Transverse colon (tissue), 4 donors: ENCODE data around the gene TRAPPC10. TPM values are rescaled to one million over a fixed set of nuclear protein-coding genes. Genes with fewer than 3 reads are reported as not detected.
"Not testable (repeated sequence)": the region's sequence is repeated elsewhere in the genome, so short reads cannot be mapped to it uniquely, and the experiment has no call there.

ENCODE experiments used
- DNase-seq: peaks from one replicate; pipeline ENCODE4 v3.0.0-alpha.2; 2019
- H3K27ac ChIP-seq, 4 donors: fragments of 200-600 bp; sonication (generic); 2 replicates each; pipeline ENCODE4 v1.5.1; 2016 to 2018; ENCODE audit warnings: inconsistent platforms in 4 of 4
- H3K27me3 ChIP-seq: fragments of 200-600 bp; sonication (generic); 2 replicates; pipeline ENCODE4 v1.5.1; 2017; ENCODE audit warnings: inconsistent platforms
- H3K36me3 ChIP-seq, 4 donors: fragments of 200-600 bp; sonication (generic); 2 replicates each; pipeline ENCODE4 v1.5.1; 2017 to 2019; ENCODE audit warnings: inconsistent platforms in 4 of 4
- H3K4me1 ChIP-seq, 4 donors: fragments of 200-600 bp; sonication (generic); 2 replicates each; pipeline ENCODE4 v1.5.1; 2017 to 2020; ENCODE audit warnings: inconsistent platforms in 4 of 4
- H3K4me3 ChIP-seq, 4 donors: fragments of 200-600 bp; sonication (generic); 1 replicate in 1 of 4; 2 replicates in 3 of 4; pipeline versions ENCODE4 v1.5.1 to v1.6.1; 2017 to 2019; ENCODE audit warnings: inconsistent platforms in 4 of 4
- H3K9me3 ChIP-seq, 2 donors: fragments of 200-600 bp; sonication (generic); 2 replicates each; pipeline ENCODE4 v1.5.1; 2017 to 2019; ENCODE audit warnings: inconsistent platforms in 2 of 2
- WGBS, 2 donors: methylation state at CpG; one replicate each; pipeline ENCODE4 v1.1.5; 2018; ENCODE audit warnings: low coverage in 1 of 2; 5-methylcytosine and 5-hydroxymethylcytosine counted together
- in situ Hi-C, 4 donors: fragments of 200-750 bp; cut with MboI; loops; one replicate each; pipeline versions ENCODE4 v1.15.0 to v1.15.1; 2017; ENCODE audit warnings: low sequenced_read_pairs in 3 of 4, low pct_ligation_motif_present in 1 of 4, low pct_unique_long_range_greater_than_20kb in 1 of 4
- intact Hi-C: fragments of 100-400 bp; cut with DNase I; formaldehyde crosslinking; loops from one replicate; pipeline ENCODE4 v1.15.1; 2023; ENCODE audit warnings: low total_unique reads
- small RNA-seq, 4 donors: library from RNA; depleted of rRNA; stranded (forward); fragments of <200 nt; gene quantifications; one replicate each; pipeline ENCODE3, GENCODE V24; 2016
- total RNA-seq, 4 donors: library from RNA; depleted of rRNA; stranded (reverse); fragments of >200 nt; gene quantifications; one replicate each; pipeline ENCODE4 v1.1.0, GENCODE V29; 2016

Gene TRAPPC10
- total RNA-seq, 4 donors from 2014 or later, result 71.0 to 81.5 (median 79.8) TPM

- H3K4me1 ChIP-seq, H3K9me3 ChIP-seq, H3K4me3 ChIP-seq, intact Hi-C loops, H3K36me3 ChIP-seq, DNase-seq, H3K27me3 ChIP-seq, in situ Hi-C loops, H3K27ac ChIP-seq: not testable (repeated sequence)
- no CpG with 5 or more reads among the region's 10 CpGs for WGBS, 2 donors
Observed at GRCh38 chr21:44150255-44150654, 138.1 kb downstream of the TRAPPC10 start.

- H3K9me3 ChIP-seq, H3K4me3 ChIP-seq, in situ Hi-C loops, intact Hi-C loops, DNase-seq, H3K27ac ChIP-seq, H3K27me3 ChIP-seq, H3K36me3 ChIP-seq, H3K4me1 ChIP-seq: not testable (repeated sequence)
- WGBS, 2 donors, result no CpG with 5 or more reads among the region's 21 CpGs
Observed at GRCh38 chr21:44153214-44153888, 141.2 kb downstream of the TRAPPC10 start.

- H3K27ac ChIP-seq, intact Hi-C loops, H3K4me3 ChIP-seq, H3K27me3 ChIP-seq, H3K4me1 ChIP-seq, H3K9me3 ChIP-seq, in situ Hi-C loops, H3K36me3 ChIP-seq: not testable (repeated sequence)
- DNase-seq, result peak; percentile 14
- WGBS, 2 donors, result no CpG with 5 or more reads among the region's 17 CpGs
Observed at GRCh38 chr21:44153889-44154228, 141.8 kb downstream of the TRAPPC10 start.

- WGBS, 2 donors, result no CpG with 5 or more reads among the region's 20 CpGs
- intact Hi-C loops, H3K4me1 ChIP-seq, H3K4me3 ChIP-seq, H3K27me3 ChIP-seq, in situ Hi-C loops, H3K9me3 ChIP-seq, H3K27ac ChIP-seq, DNase-seq, H3K36me3 ChIP-seq: not testable (repeated sequence)
Observed at GRCh38 chr21:44154816-44155230, 142.7 kb downstream of the TRAPPC10 start.

- in situ Hi-C loops, H3K4me1 ChIP-seq, H3K36me3 ChIP-seq, H3K4me3 ChIP-seq, H3K9me3 ChIP-seq, DNase-seq, H3K27ac ChIP-seq, H3K27me3 ChIP-seq, intact Hi-C loops: not testable (repeated sequence)
- WGBS, 2 donors, result no CpG with 5 or more reads among the region's 38 CpGs
Observed at GRCh38 chr21:44155231-44155993, 143.3 kb downstream of the TRAPPC10 start.

GRCh38 chr21:44155994-44156380 is 143.9 kb downstream of the TRAPPC10 start:
- DNase-seq, H3K4me1 ChIP-seq, H3K4me3 ChIP-seq, H3K36me3 ChIP-seq, in situ Hi-C loops, H3K27me3 ChIP-seq, H3K9me3 ChIP-seq, intact Hi-C loops, H3K27ac ChIP-seq: not testable (repeated sequence)
- WGBS, 2 donors, result no CpG with 5 or more reads among the region's 8 CpGs

Small RNAs within 50 kb of the gene (small RNA-seq; reads per million reads assigned to genes)
- gene RNU6-1150P, result 0 reads per million in 4 donors

Other genes starting within 250 kb of the TRAPPC10 start
- 10 to 100 TPM; 16.1 to 61.7 (median 19.6) TPM for gene CSTB, start 236.0 kb upstream of the TRAPPC10 start, total RNA-seq
- gene RRP1, start 222.7 kb upstream of the TRAPPC10 start, total RNA-seq, result 10 to 100 TPM in 2 of 4 donors, 1 to 10 TPM in 2; 5.2 to 26.1 (median 11.1) TPM
- 100 to 1,000 TPM in 1 of 4 donors, 10 to 100 TPM in 3; 59.9 to 116 (median 85.3) TPM for gene AGPAT3, start 147.1 kb upstream of the TRAPPC10 start, total RNA-seq
- gene PWP2, start 95.1 kb downstream of the TRAPPC10 start, total RNA-seq, result 10 to 100 TPM in 3 of 4 donors, not detected in 1; 11.9 to 19.9 (median 12.1) TPM
- 10 to 100 TPM in 3 of 4 donors, 1 to 10 TPM in 1; 3.6 to 71.1 (median 15.9) TPM for gene GATD3, start 121.4 kb downstream of the TRAPPC10 start, total RNA-seq
- 1 to 10 TPM; 3.2 to 7.6 (median 3.9) TPM for gene ICOSLG, start 228.6 kb downstream of the TRAPPC10 start, total RNA-seq
- not detected for gene DNMT3L, start 249.6 kb downstream of the TRAPPC10 start, total RNA-seq